BE2C (cell line): ENCODE measurements around the gene STAP1.
"Not testable (repeated sequence)": the region's sequence is repeated elsewhere in the genome, so short reads cannot be mapped to it uniquely, and the experiment has no call there.

ENCODE experiments used
- DNase-seq: peaks from one replicate; pipeline ENCODE4 v3.0.0-alpha.2; 2020
- H3K27me3 ChIP-seq: fragments of 250-450 bp; sonication (Bioruptor Pico); 2 replicates; pipeline ENCODE4 v1.5.1; 2020; ENCODE audit warnings: mild to moderate bottlenecking
- H3K36me3 ChIP-seq: fragments of 250-450 bp; sonication (Bioruptor Pico); 2 replicates; pipeline ENCODE4 v1.5.1; 2020; ENCODE audit warnings: mild to moderate bottlenecking
- H3K4me1 ChIP-seq: fragments of 250-450 bp; sonication (Bioruptor Pico); 2 replicates; pipeline ENCODE4 v1.5.1; 2020
- H3K4me3 ChIP-seq: 2 replicates; pipeline ENCODE4 v1.5.1; 2011; ENCODE audit warnings: low read depth, low read length
- H3K9me3 ChIP-seq: fragments of 250-450 bp; sonication (Bioruptor Pico); 2 replicates; pipeline ENCODE4 v1.5.1; 2020
- TF ChIP-seq, protein P1 (sequence below): IDR thresholded peaks from 2 replicates; pipeline ENCODE4 v1.5.1; 2012; ENCODE audit warnings: mild to moderate bottlenecking, low read depth, low read length

Gene STAP1

GRCh38 chr4:67545199-67546003, 13.1 kb upstream of the STAP1 start, which contains the start of gene CENPC:
TSS of gene CENPC (minus strand) at chr4:67545503. CDS start at chr4:67545355, 148 bp downstream.
- peak; percentile 97 for DNase-seq
- peak within 1 kb of the TSS; percentile 91 for H3K4me3 ChIP-seq
- peaks cover 16% of the 10 kb centered on the region for H3K36me3 ChIP-seq
- TF ChIP-seq, protein P1, sequence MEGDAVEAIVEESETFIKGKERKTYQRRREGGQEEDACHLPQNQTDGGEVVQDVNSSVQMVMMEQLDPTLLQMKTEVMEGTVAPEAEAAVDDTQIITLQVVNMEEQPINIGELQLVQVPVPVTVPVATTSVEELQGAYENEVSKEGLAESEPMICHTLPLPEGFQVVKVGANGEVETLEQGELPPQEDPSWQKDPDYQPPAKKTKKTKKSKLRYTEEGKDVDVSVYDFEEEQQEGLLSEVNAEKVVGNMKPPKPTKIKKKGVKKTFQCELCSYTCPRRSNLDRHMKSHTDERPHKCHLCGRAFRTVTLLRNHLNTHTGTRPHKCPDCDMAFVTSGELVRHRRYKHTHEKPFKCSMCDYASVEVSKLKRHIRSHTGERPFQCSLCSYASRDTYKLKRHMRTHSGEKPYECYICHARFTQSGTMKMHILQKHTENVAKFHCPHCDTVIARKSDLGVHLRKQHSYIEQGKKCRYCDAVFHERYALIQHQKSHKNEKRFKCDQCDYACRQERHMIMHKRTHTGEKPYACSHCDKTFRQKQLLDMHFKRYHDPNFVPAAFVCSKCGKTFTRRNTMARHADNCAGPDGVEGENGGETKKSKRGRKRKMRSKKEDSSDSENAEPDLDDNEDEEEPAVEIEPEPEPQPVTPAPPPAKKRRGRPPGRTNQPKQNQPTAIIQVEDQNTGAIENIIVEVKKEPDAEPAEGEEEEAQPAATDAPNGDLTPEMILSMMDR: no peak
- no peaks in the 10 kb centered on the region for H3K27me3 ChIP-seq
- H3K4me1 ChIP-seq: no peaks in the 10 kb centered on the region
- no peaks in the 10 kb centered on the region for H3K9me3 ChIP-seq

DNA sequence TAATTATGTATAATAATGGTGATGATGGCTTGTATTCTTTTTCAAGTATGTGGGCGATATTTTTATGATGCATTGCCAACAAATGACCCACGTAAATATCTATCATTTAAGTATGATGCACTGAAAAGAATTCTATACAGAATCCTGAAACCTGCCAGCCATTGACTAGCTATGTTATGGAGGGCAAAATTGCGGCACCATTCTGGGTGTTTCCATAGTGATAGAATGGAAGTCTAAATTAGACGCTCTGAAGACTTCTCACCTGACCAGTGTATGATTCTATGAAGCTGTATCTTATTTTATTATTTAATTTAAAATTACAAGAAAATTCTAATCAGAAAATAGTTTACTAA, 12.5 kb upstream of the STAP1 start:
- Histone ChIP-seq H3K4me1 (no peaks in the 10 kb centered on the region), H3K27me3 (no peaks in the 10 kb centered on the region), H3K9me3 (no peaks in the 10 kb centered on the region), H3K4me3 (peak overlapping the region; percentile 64), H3K36me3 (peaks cover 12% of the 10 kb centered on the region)
- TF ChIP-seq, protein P1: no peak
- no peak for DNase-seq

- Histone ChIP-seq H3K4me1 (no peaks in the 10 kb centered on the region), H3K9me3 (no peaks in the 10 kb centered on the region), H3K36me3 (peaks cover 8% of the 10 kb centered on the region), H3K27me3 (no peaks in the 10 kb centered on the region), H3K4me3 (no peak overlapping the region)
- TF ChIP-seq, protein P1: no peak
- no peak for DNase-seq
Observed at GRCh38 chr4:67546971-67547370, 11.6 kb upstream of the STAP1 start.

- no peak for DNase-seq
- TF ChIP-seq, protein P1: peak; percentile 47
- no peaks in the 10 kb centered on the region for H3K4me1 ChIP-seq
- peaks cover 3% of the 10 kb centered on the region; the same call in 1 of the 2 replicates for H3K36me3 ChIP-seq
- H3K4me3 ChIP-seq: no peak overlapping the region
- H3K9me3 ChIP-seq: no peaks in the 10 kb centered on the region
- H3K27me3 ChIP-seq: no peaks in the 10 kb centered on the region
Observed at GRCh38 chr4:67549123-67549522, 9.4 kb upstream of the STAP1 start.

DNA sequence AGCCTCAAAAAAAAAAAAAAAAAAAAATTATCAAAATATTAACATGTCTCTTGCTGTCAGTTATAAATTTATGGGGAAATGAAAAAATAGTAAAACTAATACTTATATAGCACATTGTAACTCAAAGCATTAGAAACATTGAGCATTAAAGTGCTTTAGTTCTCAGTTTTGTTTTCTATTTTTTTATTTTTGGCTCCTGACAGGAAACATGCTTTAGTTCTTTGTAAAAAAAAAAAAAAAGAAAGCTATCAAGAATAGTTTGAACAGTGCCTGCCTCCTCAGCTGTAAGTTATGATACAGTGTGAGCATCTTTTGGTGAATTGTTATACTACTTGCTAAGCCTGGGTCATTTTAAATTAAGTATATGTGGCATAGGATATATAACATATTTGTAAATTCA, 8.1 kb upstream of the STAP1 start:
- no peaks in the 10 kb centered on the region for H3K27me3 ChIP-seq
- H3K36me3 ChIP-seq: no peaks in the 10 kb centered on the region
- TF ChIP-seq, protein P1: no peak
- no peak for DNase-seq
- no peak overlapping the region for H3K4me3 ChIP-seq
- no peaks in the 10 kb centered on the region for H3K9me3 ChIP-seq
- no peaks in the 10 kb centered on the region for H3K4me1 ChIP-seq

GRCh38 chr4:67550857-67551256, 7.7 kb upstream of the STAP1 start:
- no peaks in the 10 kb centered on the region for H3K27me3 ChIP-seq
- no peaks in the 10 kb centered on the region for H3K9me3 ChIP-seq
- no peaks in the 10 kb centered on the region for H3K4me1 ChIP-seq
- H3K36me3 ChIP-seq: no peaks in the 10 kb centered on the region
- no peak for DNase-seq
- TF ChIP-seq, protein P1: no peak
- no peak overlapping the region for H3K4me3 ChIP-seq

DNA sequence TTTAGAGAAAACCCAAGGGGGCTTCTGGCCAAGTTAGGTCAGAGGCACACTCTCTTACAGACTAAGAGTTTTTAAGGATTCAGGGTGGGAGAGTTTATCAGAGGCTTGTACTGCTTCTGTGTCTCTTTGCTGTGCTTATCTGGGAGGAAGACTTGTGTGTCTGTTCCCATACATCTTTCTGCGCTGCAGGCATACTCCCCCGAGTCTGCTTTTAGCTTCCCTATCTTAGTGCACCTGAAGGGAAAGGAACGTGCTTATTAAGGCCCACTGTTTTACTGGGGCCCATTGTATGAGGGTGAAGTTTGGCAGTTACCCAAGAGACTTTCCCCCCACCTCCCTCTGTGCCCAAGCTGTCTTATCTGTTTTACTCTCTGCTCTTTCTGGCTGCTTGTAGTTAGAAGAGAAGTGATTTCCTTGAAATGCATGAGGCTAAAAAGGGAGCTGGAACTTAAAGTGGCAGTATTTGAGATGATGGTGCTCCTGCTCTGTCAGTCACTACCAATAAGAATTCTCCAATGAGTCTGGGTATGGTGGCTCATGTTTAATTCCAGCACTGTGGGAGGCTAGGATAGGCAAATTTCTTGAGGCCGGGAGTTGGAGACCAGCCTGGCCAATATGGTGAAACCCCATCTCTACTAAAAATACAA, 6.3 kb upstream of the STAP1 start:
- H3K9me3 ChIP-seq, DNase-seq, H3K4me3 ChIP-seq, H3K27me3 ChIP-seq, H3K4me1 ChIP-seq, H3K36me3 ChIP-seq: not testable (repeated sequence)
